Articular chondrocyte of knee joint (primary cell): ENCODE data around the gene FHL2. TPM values are rescaled to one million over a fixed set of nuclear protein-coding genes. Genes with fewer than 3 reads are reported as not detected.

Experiments used
- total RNA-seq: library from RNA; depleted of rRNA; stranded (reverse); fragments of >200 nt; gene quantifications from 2 replicates; pipeline ENCODE4 v1.2.3, GENCODE V29; 2012

The FHL2 gene, protein sequence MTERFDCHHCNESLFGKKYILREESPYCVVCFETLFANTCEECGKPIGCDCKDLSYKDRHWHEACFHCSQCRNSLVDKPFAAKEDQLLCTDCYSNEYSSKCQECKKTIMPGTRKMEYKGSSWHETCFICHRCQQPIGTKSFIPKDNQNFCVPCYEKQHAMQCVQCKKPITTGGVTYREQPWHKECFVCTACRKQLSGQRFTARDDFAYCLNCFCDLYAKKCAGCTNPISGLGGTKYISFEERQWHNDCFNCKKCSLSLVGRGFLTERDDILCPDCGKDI
- total RNA-seq: 202 and 504 TPM in 2 replicates

GRCh38 chr2:105398336-105399206, at the start of gene FHL2:
Gene FHL2, minus strand, starts transcription at chr2:105399051. Its CDS starts 12,535 bp downstream, at chr2:105386516.

DNA sequence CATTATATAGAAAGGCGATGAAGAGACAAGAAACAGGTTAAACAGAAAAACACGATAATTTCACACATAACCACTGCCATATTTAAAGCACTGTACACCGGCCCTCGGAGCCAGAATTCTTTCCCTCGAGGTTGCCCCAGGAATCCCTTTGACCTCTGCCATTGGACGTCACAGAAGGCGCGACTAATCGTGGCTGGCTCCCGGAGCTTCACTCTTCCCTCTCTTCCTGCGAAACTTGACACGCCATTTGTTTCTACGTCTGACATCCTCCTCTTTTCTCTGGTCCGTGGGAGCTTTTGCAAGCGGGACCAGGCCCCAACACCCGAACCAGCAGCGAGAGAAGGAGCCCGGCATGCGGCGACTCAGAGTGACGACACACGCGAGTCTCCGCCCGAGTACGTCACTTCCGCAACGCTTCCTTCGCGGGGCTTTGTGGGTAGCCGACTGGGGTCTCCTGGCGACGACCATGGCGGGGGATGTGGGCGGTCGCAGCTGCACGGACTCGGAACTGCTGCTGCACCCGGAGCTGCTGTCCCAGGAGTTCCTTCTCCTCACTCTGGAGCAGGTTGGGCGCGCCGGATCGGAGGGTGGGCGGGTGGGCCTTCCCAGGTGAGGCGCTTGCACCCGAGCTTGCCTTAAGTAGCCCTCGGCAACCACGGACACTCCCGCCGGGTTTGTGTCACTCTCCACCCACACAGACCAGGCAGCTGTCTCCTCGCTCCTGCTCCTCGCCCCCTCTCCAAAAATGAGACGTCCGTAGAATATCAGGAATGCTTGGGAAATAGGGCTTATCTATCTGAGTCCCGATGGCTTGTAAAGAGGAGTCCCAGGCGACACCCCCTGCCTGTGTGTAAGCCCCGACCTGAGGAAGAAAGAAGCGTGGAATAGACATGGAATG, 61.5 kb downstream of the FHL2 start, which contains the start of gene C2orf49:
Gene C2orf49 (plus strand): TSS at position 419 of the 898 bp plus-strand sequence. CDS start 48 bp downstream, at position 467.

GRCh38 chr2:105329561-105330495, 69.0 kb downstream of the FHL2 start, which contains the start of gene TGFBRAP1:
Gene TGFBRAP1, minus strand, starts transcription at chr2:105329735. Its CDS starts 21,434 bp downstream, at chr2:105308301.

Other genes with a start within 250 kb of the FHL2 start
- gene GPR45, start 157.3 kb downstream of the FHL2 start, total RNA-seq: not detected in 2 replicates
- gene TGFBRAP1, start 69.3 kb downstream of the FHL2 start, total RNA-seq: 17.4 and 17.8 TPM in 2 replicates
- gene C2orf49, start 61.5 kb downstream of the FHL2 start, total RNA-seq: 17.8 and 27.9 TPM in 2 replicates